Suprapubic skin (tissue), 4 donors: ENCODE measurements around the gene USP7. TPM values are rescaled to one million over a fixed set of nuclear protein-coding genes. Genes with fewer than 3 reads are reported as not detected.

Source experiments
- DNase-seq, 2 donors: peaks; one replicate each; pipeline ENCODE4 v3.0.0-alpha.2; 2019; ENCODE audit warnings: low spot score in 2 of 2
- H3K27ac ChIP-seq: fragments of 200-600 bp; sonication (generic); one replicate; pipeline ENCODE4 v1.5.1; 2019
- H3K27me3 ChIP-seq: fragments of 200-600 bp; sonication (generic); one replicate; pipeline ENCODE4 v1.5.1; 2019
- H3K36me3 ChIP-seq: fragments of 200-600 bp; sonication (generic); one replicate; pipeline ENCODE4 v1.5.1; 2019
- H3K4me1 ChIP-seq: fragments of 200-600 bp; sonication (generic); one replicate; pipeline ENCODE4 v1.5.1; 2019
- H3K4me3 ChIP-seq: fragments of 200-600 bp; sonication (generic); one replicate; pipeline ENCODE4 v1.5.1; 2019; ENCODE audit warnings: mild to moderate bottlenecking
- H3K9me3 ChIP-seq: fragments of 200-600 bp; sonication (generic); one replicate; pipeline ENCODE4 v1.5.1; 2019
- EP300 ChIP-seq: sonication (generic); formaldehyde crosslinking; IDR thresholded peaks from one replicate; pipeline ENCODE4 v1.6.1; 2017; ENCODE audit warnings: antibody characterized with exemption
- POLR2A ChIP-seq, 2 donors: fragments of 450-650 bp; IDR thresholded peaks; one replicate each; pipeline ENCODE4 v1.6.1; 2017; ENCODE audit warnings: antibody characterized with exemption in 2 of 2, mild to moderate bottlenecking in 2 of 2, moderate library complexity in 2 of 2
- POLR2AphosphoS5 ChIP-seq, 3 donors: sonication (generic); formaldehyde crosslinking; IDR thresholded peaks; one replicate each; pipeline ENCODE4 v1.6.1; 2017; ENCODE audit warnings: antibody characterized with exemption in 3 of 3
- WGBS: methylation state at CpG from one replicate; pipeline ENCODE4 v1.1.5; 2018; 5-methylcytosine and 5-hydroxymethylcytosine counted together
- total RNA-seq, 4 donors: library from RNA; depleted of rRNA; stranded (reverse); fragments of >200 nt; gene quantifications; one replicate each; pipeline ENCODE4 v1.1.0, GENCODE V29; 2016
- TF ChIP-seq, protein P1 (sequence below), 2 donors: fragments of 200-600 bp in 1 of 2; fragments of 450-650 bp in 1 of 2; sonication (generic) in 1 of 2; IDR thresholded peaks; one replicate each; pipeline ENCODE4 v1.5.1; 2016 to 2019; ENCODE audit warnings: antibody characterized with exemption in 2 of 2, mild to moderate bottlenecking in 1 of 2, moderate library complexity in 1 of 2

The USP7 gene
- total RNA-seq, 4 donors from 2014 or later = 94.7 to 135 (median 119) TPM

DNA sequence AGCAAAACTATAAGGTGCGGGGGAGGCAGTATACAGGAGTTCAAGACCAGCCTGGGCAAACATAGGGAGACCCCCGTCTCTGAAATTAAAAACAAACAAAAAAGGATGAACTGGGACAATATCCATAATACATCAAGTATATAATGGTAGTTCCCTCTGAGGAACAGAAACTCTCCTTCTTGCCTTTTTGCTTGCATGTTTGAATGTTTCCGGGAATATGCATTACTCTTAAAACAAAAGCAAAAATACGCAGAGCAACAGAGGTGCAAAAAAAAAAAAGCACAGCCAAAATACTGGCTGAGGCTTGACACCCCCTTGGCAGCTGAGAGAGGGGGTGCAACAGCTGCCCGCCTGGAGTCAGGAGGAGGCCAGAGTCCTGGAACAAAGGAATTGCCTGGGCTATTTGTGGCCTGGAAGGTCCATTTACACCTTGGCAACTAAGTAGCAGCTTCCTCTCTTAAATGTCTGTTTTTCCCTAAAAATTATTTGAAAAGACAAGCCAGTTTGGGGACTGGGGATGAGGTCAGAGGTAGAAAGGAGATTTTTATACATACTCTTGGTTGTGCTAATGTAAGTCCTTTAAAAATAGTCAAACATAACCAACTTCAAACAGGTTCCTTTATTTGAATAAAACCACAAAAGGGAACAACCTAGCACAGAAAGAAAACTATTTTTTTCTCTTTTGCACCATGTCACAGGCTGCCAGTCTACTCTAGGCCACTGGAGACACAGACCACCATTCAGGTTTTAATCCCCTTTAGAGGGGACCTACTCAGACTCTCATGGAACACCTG is 19.5 kb downstream of the USP7 start:
- Histone ChIP-seq H3K9me3 (no peaks in the 10 kb centered on the region), H3K27ac (no peak overlapping the region), H3K27me3 (no peaks in the 10 kb centered on the region), H3K4me1 (peaks cover 70% of the 10 kb centered on the region), H3K36me3 (no peaks in the 10 kb centered on the region), H3K4me3 (no peak overlapping the region)
- WGBS = 68% methylated on average over 5 of the region's 5 CpGs
- TF ChIP-seq EP300 (no peak), POLR2AphosphoS5 (IDR thresholded peaks at IDR 0.05) (no peak), POLR2A (IDR thresholded peaks at IDR 0.05) (no peak)
- TF ChIP-seq, protein P1, sequence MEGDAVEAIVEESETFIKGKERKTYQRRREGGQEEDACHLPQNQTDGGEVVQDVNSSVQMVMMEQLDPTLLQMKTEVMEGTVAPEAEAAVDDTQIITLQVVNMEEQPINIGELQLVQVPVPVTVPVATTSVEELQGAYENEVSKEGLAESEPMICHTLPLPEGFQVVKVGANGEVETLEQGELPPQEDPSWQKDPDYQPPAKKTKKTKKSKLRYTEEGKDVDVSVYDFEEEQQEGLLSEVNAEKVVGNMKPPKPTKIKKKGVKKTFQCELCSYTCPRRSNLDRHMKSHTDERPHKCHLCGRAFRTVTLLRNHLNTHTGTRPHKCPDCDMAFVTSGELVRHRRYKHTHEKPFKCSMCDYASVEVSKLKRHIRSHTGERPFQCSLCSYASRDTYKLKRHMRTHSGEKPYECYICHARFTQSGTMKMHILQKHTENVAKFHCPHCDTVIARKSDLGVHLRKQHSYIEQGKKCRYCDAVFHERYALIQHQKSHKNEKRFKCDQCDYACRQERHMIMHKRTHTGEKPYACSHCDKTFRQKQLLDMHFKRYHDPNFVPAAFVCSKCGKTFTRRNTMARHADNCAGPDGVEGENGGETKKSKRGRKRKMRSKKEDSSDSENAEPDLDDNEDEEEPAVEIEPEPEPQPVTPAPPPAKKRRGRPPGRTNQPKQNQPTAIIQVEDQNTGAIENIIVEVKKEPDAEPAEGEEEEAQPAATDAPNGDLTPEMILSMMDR (IDR thresholded peaks at IDR 0.05) = no peak
- no peak for DNase-seq

DNA sequence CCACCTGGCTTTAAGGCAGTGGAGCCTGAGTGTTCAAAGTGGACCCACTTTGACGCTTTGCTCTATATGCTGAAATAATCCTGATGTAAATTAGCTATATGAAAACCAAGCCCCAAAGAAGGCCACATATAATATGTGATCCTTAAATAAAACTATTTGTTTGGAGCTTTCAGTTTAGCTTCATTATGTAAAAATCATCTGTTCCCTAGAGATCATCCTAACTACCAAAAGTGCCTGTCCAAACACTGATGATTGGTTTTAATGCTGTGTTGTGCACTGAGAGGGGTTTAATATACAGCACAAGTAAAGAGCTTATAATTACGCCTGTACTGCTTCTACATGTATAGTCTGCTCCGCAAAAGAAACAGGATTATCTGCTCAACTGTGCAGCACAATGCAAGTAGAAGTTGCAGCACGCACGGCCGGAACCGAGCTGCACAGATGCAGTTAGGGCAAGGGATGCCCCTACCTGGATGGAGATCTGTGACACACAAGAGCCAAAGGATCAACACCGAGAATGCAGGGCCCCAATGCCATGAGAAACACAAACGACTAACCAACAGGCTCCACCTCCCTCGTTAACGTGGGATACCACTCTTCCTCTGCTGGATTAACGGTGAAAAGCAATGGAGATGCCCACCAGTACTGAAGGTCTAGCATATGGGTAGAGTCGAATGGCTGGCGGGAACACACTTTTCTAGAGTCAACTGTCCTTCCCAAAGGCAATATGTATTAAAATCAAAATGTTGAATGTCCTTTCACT is 20.5 kb downstream of the USP7 start:
- 75% methylated on average over 14 of the region's 14 CpGs for WGBS
- TF ChIP-seq POLR2A (IDR thresholded peaks at IDR 0.05) (no peak), POLR2AphosphoS5 (IDR thresholded peaks at IDR 0.05) (no peak), EP300 (no peak)
- TF ChIP-seq, protein P1 (IDR thresholded peaks at IDR 0.05) = no peak
- Histone ChIP-seq H3K36me3 (no peaks in the 10 kb centered on the region), H3K4me1 (peaks cover 68% of the 10 kb centered on the region), H3K27ac (no peak overlapping the region), H3K9me3 (no peaks in the 10 kb centered on the region), H3K4me3 (no peak overlapping the region), H3K27me3 (no peaks in the 10 kb centered on the region)
- no peak for DNase-seq

DNA sequence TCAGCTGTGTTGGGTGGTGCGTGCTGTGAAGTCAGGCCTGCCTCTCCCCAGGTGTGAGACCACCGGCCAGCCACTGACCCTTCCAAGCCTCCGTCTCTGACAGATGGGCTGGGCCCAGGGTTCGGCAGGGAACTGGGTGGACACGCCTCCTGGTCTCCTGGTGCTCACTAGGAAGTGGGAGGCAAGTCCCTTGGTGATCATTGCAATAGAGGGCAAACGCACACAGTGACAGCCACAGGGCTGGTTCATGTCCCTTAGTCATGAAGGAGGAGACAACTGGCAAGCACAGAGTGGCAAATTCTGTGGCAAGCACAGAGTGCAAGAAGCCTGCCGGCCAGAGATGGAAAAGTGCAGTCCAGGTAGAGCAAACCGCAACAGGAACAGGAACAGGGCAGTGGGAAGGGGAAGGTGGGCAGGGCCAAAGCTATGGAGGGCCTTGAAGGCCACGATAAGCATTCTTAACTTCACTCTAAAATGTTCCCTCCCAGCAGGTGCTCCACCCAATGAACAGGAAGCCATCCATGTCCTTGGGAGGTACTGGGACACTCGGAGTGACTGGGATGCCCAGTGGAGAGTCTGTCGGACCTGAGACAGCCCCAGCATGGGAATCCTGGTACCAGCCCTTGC is 21.9 kb downstream of the USP7 start:
- H3K36me3 ChIP-seq = no peaks in the 10 kb centered on the region
- DNase-seq = no peak
- H3K9me3 ChIP-seq = no peaks in the 10 kb centered on the region
- no peak overlapping the region for H3K4me3 ChIP-seq
- TF ChIP-seq POLR2A (IDR thresholded peaks at IDR 0.05) (no peak), POLR2AphosphoS5 (IDR thresholded peaks at IDR 0.05) (no peak), EP300 (no peak)
- TF ChIP-seq, protein P1 (IDR thresholded peaks at IDR 0.05) = no peak
- H3K27me3 ChIP-seq = no peaks in the 10 kb centered on the region
- H3K27ac ChIP-seq = no peak overlapping the region
- H3K4me1 ChIP-seq = peaks cover 69% of the 10 kb centered on the region
- 54% methylated on average over 8 of the region's 11 CpGs for WGBS

DNA sequence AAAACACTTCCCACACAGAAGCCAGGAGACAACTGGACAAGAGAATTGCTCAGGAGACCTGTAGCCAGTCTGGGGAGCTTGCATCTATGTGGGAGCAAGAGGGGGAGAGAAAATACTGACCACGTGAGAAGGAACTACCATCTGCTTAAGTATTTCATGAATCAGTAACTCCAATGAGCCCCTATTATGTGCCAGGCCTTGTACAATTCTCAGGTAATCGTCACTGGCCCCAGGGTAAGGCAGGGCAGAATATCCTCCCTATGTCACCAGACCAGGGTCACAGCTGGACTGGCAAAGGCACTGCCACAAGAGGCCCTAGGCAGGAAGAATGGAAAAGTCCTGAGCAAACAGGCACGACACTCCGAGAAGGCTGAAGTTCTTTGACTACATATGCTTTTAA is 25.9 kb downstream of the USP7 start:
- H3K9me3 ChIP-seq = no peaks in the 10 kb centered on the region
- H3K4me1 ChIP-seq = peaks cover 46% of the 10 kb centered on the region
- DNase-seq = no peak

More for the DNA sequence above, 25.9 kb downstream of the USP7 start:
- Histone ChIP-seq H3K36me3 (no peaks in the 10 kb centered on the region), H3K4me3 (no peak overlapping the region), H3K27ac (no peak overlapping the region), H3K27me3 (no peaks in the 10 kb centered on the region)
- no peak for TF ChIP-seq EP300
- TF ChIP-seq POLR2AphosphoS5 (IDR thresholded peaks at IDR 0.05) = no peak
- TF ChIP-seq, protein P1 (IDR thresholded peaks at IDR 0.05) = no peak
- TF ChIP-seq POLR2A (IDR thresholded peaks at IDR 0.05) = no peak
- WGBS = 26% methylated on average over 4 of the region's 4 CpGs
